ENCODE measurements around the gene KAZN.

The KAZN gene

GRCh38 chr1:14934867-14935266 lies 336.4 kb downstream of the KAZN start:
- no peak overlapping the region for H3K4me3 ChIP-seq (ENCODE audit: low read depth, low read length)
- TF ChIP-seq CTCF (IDR thresholded peaks at IDR 0.05; ENCODE audit: low read depth, low read length) = no peak

GRCh38 chr1:14936815-14937214 lies 338.3 kb downstream of the KAZN start:
- no peak overlapping the region for H3K4me3 ChIP-seq (ENCODE audit: low read depth, low read length)
- no peak for TF ChIP-seq CTCF (IDR thresholded peaks at IDR 0.05; ENCODE audit: low read depth, low read length)

DNA sequence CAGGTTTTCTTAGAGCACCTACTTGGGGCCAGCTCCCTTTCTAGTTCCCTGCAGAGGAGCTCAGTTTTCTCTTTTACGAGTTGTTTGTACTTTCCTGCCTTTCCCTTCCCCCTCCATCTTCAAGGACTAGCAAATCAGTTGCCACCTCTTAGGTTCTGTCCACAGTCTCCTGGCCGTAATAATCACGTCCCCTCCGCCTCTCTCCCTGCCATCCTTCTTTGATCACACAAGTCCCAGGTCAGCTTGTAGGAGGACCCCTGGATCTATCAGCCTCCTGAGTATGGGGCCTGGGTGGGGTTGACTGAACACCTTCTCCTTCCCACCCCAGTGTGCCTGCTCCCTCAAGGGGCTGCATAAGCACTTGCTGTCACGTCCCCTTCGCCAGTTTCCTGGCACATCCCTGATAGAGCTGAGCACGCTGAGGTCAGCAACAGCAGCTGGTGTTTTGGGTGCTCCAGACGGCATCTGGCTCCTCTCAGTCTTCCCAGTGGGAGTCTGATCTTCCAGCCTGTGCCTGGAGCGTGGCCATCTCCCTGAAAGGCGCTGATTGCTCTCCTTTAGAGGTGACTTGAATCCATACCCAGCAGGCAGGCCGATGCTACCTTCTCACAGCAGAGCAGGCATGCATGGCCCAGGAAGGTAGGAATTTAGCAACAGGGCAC lies 338.9 kb downstream of the KAZN start:
- TF ChIP-seq CTCF (IDR thresholded peaks at IDR 0.05; ENCODE audit: low read depth, low read length) = no peak
- H3K4me3 ChIP-seq (ENCODE audit: low read depth, low read length) = no peak overlapping the region

GRCh38 chr1:14939527-14940284 lies 341.2 kb downstream of the KAZN start:
- no peak overlapping the region for H3K4me3 ChIP-seq (ENCODE audit: low read depth, low read length)
- no peak for TF ChIP-seq CTCF (IDR thresholded peaks at IDR 0.05; ENCODE audit: low read depth, low read length)

- TF ChIP-seq CTCF (IDR thresholded peaks at IDR 0.05; ENCODE audit: low read depth, low read length) = no peak
- no peak overlapping the region for H3K4me3 ChIP-seq (ENCODE audit: low read depth, low read length)
Measured at GRCh38 chr1:14940285-14940870, 341.9 kb downstream of the KAZN start.

GRCh38 chr1:14941864-14942263 lies 343.4 kb downstream of the KAZN start:
- H3K4me3 ChIP-seq (ENCODE audit: low read depth, low read length) = no peak overlapping the region
- TF ChIP-seq CTCF (IDR thresholded peaks at IDR 0.05; ENCODE audit: low read depth, low read length) = no peak

GRCh38 chr1:14944471-14944985 lies 346.0 kb downstream of the KAZN start:
- H3K4me3 ChIP-seq (ENCODE audit: low read depth, low read length) = no peak overlapping the region
- no peak for TF ChIP-seq CTCF (IDR thresholded peaks at IDR 0.05; ENCODE audit: low read depth, low read length)
